Keratinocyte (primary cell): ENCODE data around the gene ACVR1B. TPM values are rescaled to one million over a fixed set of nuclear protein-coding genes. Genes with fewer than 3 reads are reported as not detected.

Source experiments
- DNase-seq: peaks from one replicate; pipeline ENCODE4 v3.0.0-alpha.2; 2011; ENCODE audit warnings: low read depth, missing footprints, low spot score
- FAIRE-seq: peaks from 2 replicates; lab custom pipeline; 2011; peaks lifted over from hg19 to GRCh38; lab: Jason Lieb, UNC
- H2AFZ ChIP-seq: 2 replicates; pipeline ENCODE4 v1.6.0; 2012; ENCODE audit warnings: low read length, control low read depth, inconsistent platforms; ENCODE audit not compliant: control insufficient read depth
- H3K27ac ChIP-seq: 2 replicates; pipeline ENCODE4 v1.5.1; 2011; ENCODE audit warnings: low read length; ENCODE audit not compliant: control insufficient read depth, insufficient read depth
- H3K27me3 ChIP-seq: 3 replicates; pipeline ENCODE4 v1.6.0; 2011; ENCODE audit warnings: low read length; ENCODE audit not compliant: control insufficient read depth, insufficient read depth; ENCODE audit errors: extremely low read depth
- H3K36me3 ChIP-seq, 2 experiments: 2 replicates in 1 of 2; 3 replicates in 1 of 2; pipeline ENCODE4 v1.5.1; 2011; ENCODE audit warnings: low read length in 2 of 2, mild to moderate bottlenecking in 1 of 2; ENCODE audit not compliant: control insufficient read depth in 2 of 2, insufficient read depth in 2 of 2; ENCODE audit errors: extremely low read depth in 1 of 2
- H3K4me1 ChIP-seq: 3 replicates; pipeline ENCODE4 v1.5.1; 2011; ENCODE audit warnings: low read length; ENCODE audit not compliant: control insufficient read depth, insufficient read depth; ENCODE audit errors: extremely low read depth
- H3K4me2 ChIP-seq: 3 replicates; pipeline ENCODE4 v1.6.0; 2011; ENCODE audit warnings: low read depth, low read length; ENCODE audit not compliant: control insufficient read depth, insufficient read depth; ENCODE audit errors: extremely low read depth
- H3K4me3 ChIP-seq, 3 experiments: fragments of 200-600 bp in 1 of 3; sonication (generic) in 1 of 3; 2 replicates in 2 of 3; 3 replicates in 1 of 3; pipeline ENCODE4 v1.5.1; 2011 to 2016; ENCODE audit warnings: low read length in 3 of 3, mild to moderate bottlenecking in 3 of 3, control low read depth in 2 of 3, inconsistent platforms in 1 of 3, low read depth in 1 of 3, mixed read lengths in 1 of 3, mixed run types in 1 of 3, moderate library complexity in 1 of 3; ENCODE audit not compliant: control insufficient read depth in 2 of 3, insufficient read depth in 2 of 3; ENCODE audit errors: extremely low read depth in 1 of 3
- H3K79me2 ChIP-seq: 2 replicates; pipeline ENCODE4 v1.6.0; 2012; ENCODE audit warnings: low read length; ENCODE audit not compliant: control insufficient read depth, insufficient read depth
- H3K9ac ChIP-seq: 3 replicates; pipeline ENCODE4 v1.6.0; 2011; ENCODE audit warnings: low read length; ENCODE audit not compliant: control insufficient read depth, insufficient read depth; ENCODE audit errors: extremely low read depth
- H3K9me1 ChIP-seq: 3 replicates; pipeline ENCODE4 v1.6.0; 2011; ENCODE audit warnings: low read length; ENCODE audit not compliant: control insufficient read depth, insufficient read depth; ENCODE audit errors: extremely low read depth
- H3K9me3 ChIP-seq: 2 replicates; pipeline ENCODE4 v1.5.1; 2012; ENCODE audit warnings: low read depth, low read length; ENCODE audit not compliant: control insufficient read depth
- H4K20me1 ChIP-seq: 3 replicates; pipeline ENCODE4 v1.6.0; 2011; ENCODE audit warnings: low read length; ENCODE audit not compliant: control insufficient read depth, insufficient read depth; ENCODE audit errors: extremely low read depth
- EZH2 ChIP-seq: IDR thresholded peaks from one replicate; pipeline ENCODE4 v1.6.1; 2012; ENCODE audit warnings: inconsistent platforms, mild to moderate bottlenecking, low read length, moderate library complexity
- dilution Hi-C: fragments of 300-500 bp; cut with MboI; formaldehyde crosslinking; loops from one replicate; pipeline ENCODE4 v1.7.0; 2020; ENCODE audit warnings: low sequenced_read_pairs; ENCODE audit not compliant: extremely low pct_ligation_motif_present
- polyA plus RNA-seq, 5 experiments: library from polyadenylated mRNA; depleted of rRNA in 3 of 5; stranded (reverse) in 3 of 5; stranded (forward) in 1 of 5; unstranded in 1 of 5; fragments of >200 nt; gene quantifications; 1 replicate in 1 of 5; 2 replicates in 3 of 5; 3 replicates in 1 of 5; pipeline versions ENCODE4 v1.2.1 to v1.2.3, GENCODE V29; 2011 to 2012; ENCODE audit warnings: missing spikeins in 2 of 5, low read depth in 1 of 5, low replicate concordance in 1 of 5
- TF ChIP-seq, protein P1 (sequence below), 3 experiments: IDR thresholded peaks in 1 of 3; conservative IDR thresholded peaks in 1 of 3; optimal IDR thresholded peaks in 1 of 3; 2 replicates in 2 of 3; 3 replicates in 1 of 3; pipeline versions ENCODE3 to v1.5.1; 2011; ENCODE audit warnings: low read length in 3 of 3, mild to moderate bottlenecking in 3 of 3, moderate library complexity in 2 of 3, control low read depth in 1 of 3, inconsistent platforms in 1 of 3; ENCODE audit not compliant: insufficient read depth in 2 of 3; ENCODE audit errors: extremely low read depth in 1 of 3

The ACVR1B gene
- polyA plus RNA-seq, 1 donor (not counting 4 experiments of a cell fraction or from before 2014, with no cell fraction given): 12.7 TPM

DNA sequence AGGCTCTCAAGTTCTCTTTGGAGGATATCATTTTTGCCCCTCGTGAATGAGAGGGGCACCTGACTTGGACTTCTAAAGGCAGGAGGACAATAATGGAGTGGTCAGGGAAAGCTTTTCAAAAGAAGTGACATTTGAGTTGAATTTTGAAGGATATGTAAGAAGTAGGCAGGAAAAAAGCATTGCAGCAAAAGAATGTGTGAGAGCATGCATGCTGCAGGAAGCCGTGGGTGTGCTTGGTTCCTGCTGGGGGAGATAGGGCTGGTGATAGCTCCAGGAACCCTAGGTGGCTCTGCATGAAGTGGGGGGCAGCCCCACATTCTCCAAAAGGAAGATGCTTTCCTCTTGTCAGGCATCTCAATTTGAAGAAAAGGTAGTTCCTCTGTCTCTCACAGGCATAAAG, 23.1 kb downstream of the ACVR1B start:
- Histone ChIP-seq H3K9me1 (no peaks in the 10 kb centered on the region), H3K4me1 (peaks cover 37% of the 10 kb centered on the region), H3K79me2 (peaks cover 19% of the 10 kb centered on the region), H3K36me3 (peaks cover 8 to 18% of the 10 kb centered on the region in 2 experiments), H3K4me2 (no peak overlapping the region), H3K9ac (no peak overlapping the region), H3K27ac (no peak overlapping the region), H2AFZ (no peak overlapping the region), H3K27me3 (no peaks in the 10 kb centered on the region), H4K20me1 (no peaks in the 10 kb centered on the region), H3K9me3 (no peaks in the 10 kb centered on the region), H3K4me3 (no peak overlapping the region)
- dilution Hi-C loops: no loop called here
- no peak for TF ChIP-seq EZH2
- TF ChIP-seq, protein P1, sequence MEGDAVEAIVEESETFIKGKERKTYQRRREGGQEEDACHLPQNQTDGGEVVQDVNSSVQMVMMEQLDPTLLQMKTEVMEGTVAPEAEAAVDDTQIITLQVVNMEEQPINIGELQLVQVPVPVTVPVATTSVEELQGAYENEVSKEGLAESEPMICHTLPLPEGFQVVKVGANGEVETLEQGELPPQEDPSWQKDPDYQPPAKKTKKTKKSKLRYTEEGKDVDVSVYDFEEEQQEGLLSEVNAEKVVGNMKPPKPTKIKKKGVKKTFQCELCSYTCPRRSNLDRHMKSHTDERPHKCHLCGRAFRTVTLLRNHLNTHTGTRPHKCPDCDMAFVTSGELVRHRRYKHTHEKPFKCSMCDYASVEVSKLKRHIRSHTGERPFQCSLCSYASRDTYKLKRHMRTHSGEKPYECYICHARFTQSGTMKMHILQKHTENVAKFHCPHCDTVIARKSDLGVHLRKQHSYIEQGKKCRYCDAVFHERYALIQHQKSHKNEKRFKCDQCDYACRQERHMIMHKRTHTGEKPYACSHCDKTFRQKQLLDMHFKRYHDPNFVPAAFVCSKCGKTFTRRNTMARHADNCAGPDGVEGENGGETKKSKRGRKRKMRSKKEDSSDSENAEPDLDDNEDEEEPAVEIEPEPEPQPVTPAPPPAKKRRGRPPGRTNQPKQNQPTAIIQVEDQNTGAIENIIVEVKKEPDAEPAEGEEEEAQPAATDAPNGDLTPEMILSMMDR (optimal IDR thresholded peaks at IDR 0.05 in 1 of 3, IDR thresholded peaks at IDR 0.05 in 1 of 3, conservative IDR thresholded peaks at IDR 0.05 in 1 of 3; ENCODE audit: extremely low read depth in 1 of 3, insufficient read depth in 2 of 3, low read length in 3 of 3): no peak
- FAIRE-seq: no peak
- no peak for DNase-seq

DNA sequence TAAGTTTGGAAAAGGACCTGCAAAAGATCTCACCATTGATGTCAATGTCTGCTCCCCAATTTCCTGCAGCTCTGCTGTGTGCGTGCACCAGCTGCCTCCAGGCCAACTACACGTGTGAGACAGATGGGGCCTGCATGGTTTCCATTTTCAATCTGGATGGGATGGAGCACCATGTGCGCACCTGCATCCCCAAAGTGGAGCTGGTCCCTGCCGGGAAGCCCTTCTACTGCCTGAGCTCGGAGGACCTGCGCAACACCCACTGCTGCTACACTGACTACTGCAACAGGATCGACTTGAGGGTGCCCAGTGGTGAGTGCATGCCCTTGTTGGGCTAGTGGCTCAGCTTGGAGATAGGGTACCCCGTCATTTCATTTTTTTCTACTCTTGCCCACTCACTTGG, 23.7 kb downstream of the ACVR1B start:
- no peak overlapping the region for H3K4me2 ChIP-seq
- peaks cover 32% of the 10 kb centered on the region for H3K4me1 ChIP-seq
- no peak overlapping the region for H2AFZ ChIP-seq
- H3K9me3 ChIP-seq: no peaks in the 10 kb centered on the region
- peaks cover 15% of the 10 kb centered on the region for H3K79me2 ChIP-seq
- H3K9me1 ChIP-seq: no peaks in the 10 kb centered on the region
- no peaks in the 10 kb centered on the region for H3K27me3 ChIP-seq
- H3K27ac ChIP-seq: no peak overlapping the region
- no peak overlapping the region for H3K4me3 ChIP-seq
- DNase-seq: no peak
- dilution Hi-C loops: no loop called here
- H3K36me3 ChIP-seq: peaks cover 8 to 18% of the 10 kb centered on the region in 2 experiments
- FAIRE-seq: no peak
- TF ChIP-seq, protein P1 (optimal IDR thresholded peaks at IDR 0.05 in 1 of 3, IDR thresholded peaks at IDR 0.05 in 1 of 3, conservative IDR thresholded peaks at IDR 0.05 in 1 of 3; ENCODE audit: extremely low read depth in 1 of 3, insufficient read depth in 2 of 3, low read length in 3 of 3): no peak
- TF ChIP-seq EZH2: no peak
- H3K9ac ChIP-seq: no peak overlapping the region
- H4K20me1 ChIP-seq: peaks cover 5% of the 10 kb centered on the region
